Endodermal cell (in vitro differentiated cells): ENCODE results near the gene PPP1R1B. TPM values are rescaled to one million over a fixed set of nuclear protein-coding genes. Genes with fewer than 3 reads are reported as not detected.

Experiments
- DNase-seq: peaks from one replicate; pipeline ENCODE4 v3.0.0-alpha.2; 2017
- H3K27ac ChIP-seq: 2 replicates; pipeline ENCODE4 v1.5.1; 2013; ENCODE audit warnings: mild to moderate bottlenecking, low read depth, low read length, moderate library complexity
- H3K27me3 ChIP-seq: 2 replicates; pipeline ENCODE4 v1.6.1; 2013; ENCODE audit warnings: mild to moderate bottlenecking, low read length, moderate library complexity; ENCODE audit not compliant: insufficient read depth, control insufficient read depth, poor library complexity, severe bottlenecking
- H3K36me3 ChIP-seq: 2 replicates; pipeline ENCODE4 v1.7.0; 2013; ENCODE audit warnings: mild to moderate bottlenecking, low read length, moderate library complexity; ENCODE audit not compliant: control insufficient read depth, insufficient read depth
- H3K4me1 ChIP-seq: one replicate; pipeline ENCODE4 v1.7.0; 2013; ENCODE audit warnings: low read length; ENCODE audit not compliant: control insufficient read depth, insufficient read depth
- H3K4me3 ChIP-seq: 2 replicates; pipeline ENCODE4 v1.5.1; 2013; ENCODE audit warnings: mild to moderate bottlenecking, low read length, moderate library complexity
- H3K9ac ChIP-seq: 2 replicates; pipeline ENCODE4 v1.6.1; 2013; ENCODE audit warnings: mild to moderate bottlenecking, low read length, moderate library complexity; ENCODE audit not compliant: poor library complexity, severe bottlenecking; ENCODE audit errors: extremely low read depth
- H3K9me3 ChIP-seq: 2 replicates; pipeline ENCODE4 v1.6.1; 2013; ENCODE audit warnings: mild to moderate bottlenecking, low read length, moderate library complexity; ENCODE audit not compliant: control insufficient read depth
- H3K27ac Mint-ChIP-seq: 2 replicates; pipeline ENCODE4 v1.8.0; 2020; ENCODE audit warnings: mixed read lengths
- H3K27me3 Mint-ChIP-seq: 2 replicates; pipeline ENCODE4 v1.8.0; 2021; ENCODE audit warnings: mild to moderate bottlenecking, mixed read lengths; ENCODE audit not compliant: insufficient read depth
- H3K36me3 Mint-ChIP-seq: 2 replicates; pipeline ENCODE4 v1.8.0; 2020; ENCODE audit warnings: low read depth, mixed read lengths
- H3K4me1 Mint-ChIP-seq: 2 replicates; pipeline ENCODE4 v1.8.0; 2020; ENCODE audit warnings: mixed read lengths
- H3K4me3 Mint-ChIP-seq: 2 replicates; pipeline ENCODE4 v1.8.0; 2020; ENCODE audit warnings: mild to moderate bottlenecking, moderate library complexity, mixed read lengths
- H3K9me3 Mint-ChIP-seq: 2 replicates; pipeline ENCODE4 v1.8.0; 2020; ENCODE audit warnings: mild to moderate bottlenecking, mixed read lengths
- WGBS, 2 experiments: methylation state at CpG; one replicate each; pipeline versions ENCODE4 v1.1.5 to v1.1.7; 2013; ENCODE audit warnings: missing lambda C conversion rate in 2 of 2, mixed read lengths in 1 of 2; ENCODE audit not compliant: insufficient coverage in 1 of 2, insufficient read length in 1 of 2; 5-methylcytosine and 5-hydroxymethylcytosine counted together
- total RNA-seq, 2 donors: library from RNA; stranded (reverse); fragmentation: NEBNext Ultra II Directional in 1 of 2; extraction: Animal tissue kit (Norgen Biotek cat#: 25700) in 1 of 2; gene quantifications; 2 replicates in 1 of 2; 3 replicates in 1 of 2; pipeline ENCODE4 v1.2.1, GENCODE V29; 2021
- TF ChIP-seq, protein P1 (sequence below): fragments of 200-600 bp; sonication (generic); conservative IDR thresholded peaks from 2 replicates; pipeline ENCODE4 v1.5.0; 2021; ENCODE audit warnings: antibody characterized with exemption, mild to moderate bottlenecking

PPP1R1B gene
- total RNA-seq, 2 donors from 2014 or later, result 1.0 to 2.1 TPM

DNA sequence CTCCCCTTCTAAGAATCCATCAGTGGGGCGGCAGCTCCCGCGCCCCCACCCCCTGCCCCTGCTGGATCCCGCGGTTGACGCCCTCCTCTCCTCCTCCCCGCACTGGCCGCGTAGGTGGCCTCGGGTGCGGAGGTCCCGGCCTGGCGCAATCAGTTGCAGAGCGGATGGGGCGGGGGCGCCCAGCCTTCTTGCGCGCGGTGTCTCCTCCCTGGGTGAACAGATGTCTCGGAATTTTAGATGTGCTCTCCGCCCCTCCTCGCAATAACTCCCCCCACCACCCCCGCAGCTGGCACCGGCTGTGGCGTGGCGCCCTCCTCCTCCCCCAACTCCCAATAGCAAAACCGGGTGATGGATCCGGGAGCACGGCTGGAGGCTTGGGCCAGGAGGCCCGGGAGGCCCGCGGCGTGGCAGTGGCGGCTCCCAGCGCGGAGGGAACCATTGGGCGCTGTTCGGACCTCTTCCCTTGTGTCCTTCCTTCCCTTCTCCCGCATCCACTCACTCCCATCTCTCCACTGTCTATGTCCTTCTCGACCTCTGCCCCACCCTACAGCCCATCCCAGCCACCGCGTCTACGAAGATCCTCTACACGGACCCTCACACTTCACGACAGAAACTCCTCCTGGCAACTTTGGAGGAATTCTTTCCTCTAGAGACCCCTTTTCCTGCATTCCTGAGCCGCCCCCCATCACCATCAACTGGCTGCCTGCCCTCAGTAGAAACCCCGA lies 30.0 kb upstream of the PPP1R1B start:
- 1 to 3% methylated on average over 23 to 47 of the region's 47 CpGs for WGBS, 2 experiments
- Histone ChIP-seq H3K9ac (no peak overlapping the region), H3K9me3 (no peaks in the 10 kb centered on the region), H3K27ac (no peak overlapping the region), H3K27me3 (peaks cover 100% of the 10 kb centered on the region), H3K36me3 (no peaks in the 10 kb centered on the region), H3K4me3 (no peak overlapping the region), H3K4me1 (no peaks in the 10 kb centered on the region)
- DNase-seq, result peak; percentile 51
- TF ChIP-seq, protein P1, sequence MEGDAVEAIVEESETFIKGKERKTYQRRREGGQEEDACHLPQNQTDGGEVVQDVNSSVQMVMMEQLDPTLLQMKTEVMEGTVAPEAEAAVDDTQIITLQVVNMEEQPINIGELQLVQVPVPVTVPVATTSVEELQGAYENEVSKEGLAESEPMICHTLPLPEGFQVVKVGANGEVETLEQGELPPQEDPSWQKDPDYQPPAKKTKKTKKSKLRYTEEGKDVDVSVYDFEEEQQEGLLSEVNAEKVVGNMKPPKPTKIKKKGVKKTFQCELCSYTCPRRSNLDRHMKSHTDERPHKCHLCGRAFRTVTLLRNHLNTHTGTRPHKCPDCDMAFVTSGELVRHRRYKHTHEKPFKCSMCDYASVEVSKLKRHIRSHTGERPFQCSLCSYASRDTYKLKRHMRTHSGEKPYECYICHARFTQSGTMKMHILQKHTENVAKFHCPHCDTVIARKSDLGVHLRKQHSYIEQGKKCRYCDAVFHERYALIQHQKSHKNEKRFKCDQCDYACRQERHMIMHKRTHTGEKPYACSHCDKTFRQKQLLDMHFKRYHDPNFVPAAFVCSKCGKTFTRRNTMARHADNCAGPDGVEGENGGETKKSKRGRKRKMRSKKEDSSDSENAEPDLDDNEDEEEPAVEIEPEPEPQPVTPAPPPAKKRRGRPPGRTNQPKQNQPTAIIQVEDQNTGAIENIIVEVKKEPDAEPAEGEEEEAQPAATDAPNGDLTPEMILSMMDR, result no peak
- no peaks in the 10 kb centered on the region for H3K36me3 Mint-ChIP-seq
- H3K27me3 Mint-ChIP-seq, result peaks cover 100% of the 10 kb centered on the region
- H3K27ac Mint-ChIP-seq, result no peak overlapping the region
- no peak overlapping the region for H3K4me3 Mint-ChIP-seq
- H3K4me1 Mint-ChIP-seq, result peaks cover 2% of the 10 kb centered on the region
- no peaks in the 10 kb centered on the region for H3K9me3 Mint-ChIP-seq

DNA sequence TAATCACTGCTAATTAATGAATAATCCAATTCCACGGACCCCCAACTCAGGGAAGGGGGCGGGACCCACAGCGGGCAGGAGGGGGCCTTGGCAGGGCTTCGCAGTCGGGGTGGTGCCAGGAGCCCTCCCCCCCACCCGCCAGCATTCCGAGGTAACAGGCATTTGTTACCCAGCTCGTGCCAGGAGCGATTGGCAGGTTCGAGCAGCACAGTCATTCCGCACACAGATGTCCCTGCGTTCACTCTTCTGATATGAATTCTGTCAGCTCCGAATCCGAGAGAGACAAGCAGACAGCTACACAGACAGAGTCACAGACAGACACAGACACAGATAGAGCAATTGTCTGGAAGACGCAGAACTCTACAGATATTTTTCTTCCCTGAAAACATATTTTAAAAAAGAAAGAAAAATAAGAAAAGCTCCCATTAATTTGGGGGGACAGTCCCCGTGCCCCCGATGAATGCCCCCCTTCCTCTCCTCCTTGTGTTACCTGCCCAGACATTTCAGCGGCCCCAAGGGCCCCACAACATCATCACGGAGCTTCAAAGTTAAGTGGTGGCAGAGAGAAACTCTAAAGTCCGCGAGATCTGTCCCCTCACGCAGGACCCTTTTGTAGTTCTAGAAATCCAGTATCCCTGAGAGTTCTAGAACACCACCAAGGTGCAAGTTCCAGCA lies 29.2 kb upstream of the PPP1R1B start:
- DNase-seq, result no peak

DNA sequence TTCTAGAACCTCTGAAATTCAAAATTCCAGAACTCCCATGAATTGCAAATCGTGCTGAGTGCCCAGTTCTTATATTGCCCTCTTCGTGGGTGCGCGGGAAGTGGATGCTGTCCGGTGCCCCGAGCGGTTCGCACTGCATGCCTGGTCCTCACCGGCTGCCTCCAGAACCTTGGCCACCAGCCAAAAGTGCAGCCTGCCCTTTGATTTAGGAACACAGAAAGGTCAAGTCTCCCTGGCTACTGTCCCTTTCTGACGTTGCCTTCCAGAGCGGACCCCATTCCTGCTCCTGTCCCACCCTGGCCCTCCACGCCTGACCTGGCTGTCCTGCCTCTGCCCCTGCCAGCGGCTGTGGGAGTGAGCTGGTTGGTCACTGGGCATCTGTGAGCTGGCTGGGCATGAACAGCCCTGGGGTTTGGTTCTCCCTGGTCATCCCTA lies 28.7 kb upstream of the PPP1R1B start:
- H3K27me3 Mint-ChIP-seq, result peaks cover 100% of the 10 kb centered on the region
- peak; percentile 60 for DNase-seq
- TF ChIP-seq, protein P1, result no peak
- no peak overlapping the region for H3K4me3 ChIP-seq
- H3K27ac Mint-ChIP-seq, result no peak overlapping the region
- H3K36me3 Mint-ChIP-seq, result no peaks in the 10 kb centered on the region
- H3K36me3 ChIP-seq, result no peaks in the 10 kb centered on the region
- peaks cover 2% of the 10 kb centered on the region for H3K4me1 Mint-ChIP-seq
- H3K27ac ChIP-seq, result no peak overlapping the region
- H3K9me3 ChIP-seq, result no peaks in the 10 kb centered on the region
- no peak overlapping the region for H3K9ac ChIP-seq
- no peak overlapping the region for H3K4me3 Mint-ChIP-seq
- H3K9me3 Mint-ChIP-seq, result no peaks in the 10 kb centered on the region
- WGBS, 2 experiments, result 10 to 11% methylated on average over 12 to 13 of the region's 13 CpGs
- no peaks in the 10 kb centered on the region for H3K4me1 ChIP-seq
- peaks cover 100% of the 10 kb centered on the region for H3K27me3 ChIP-seq

More for the DNA sequence above, 29.2 kb upstream of the PPP1R1B start:
- Mint-ChIP-seq H3K4me3 (no peak overlapping the region), H3K36me3 (no peaks in the 10 kb centered on the region), H3K27me3 (peaks cover 100% of the 10 kb centered on the region), H3K27ac (no peak overlapping the region), H3K4me1 (peaks cover 2% of the 10 kb centered on the region), H3K9me3 (no peaks in the 10 kb centered on the region)
- no peaks in the 10 kb centered on the region for H3K4me1 ChIP-seq
- H3K27ac ChIP-seq, result no peak overlapping the region
- no peak overlapping the region for H3K9ac ChIP-seq
- H3K4me3 ChIP-seq, result no peak overlapping the region
- H3K36me3 ChIP-seq, result no peaks in the 10 kb centered on the region
- WGBS, 2 experiments, result 10 to 14% methylated on average over 10 to 22 of the region's 22 CpGs
- H3K27me3 ChIP-seq, result peaks cover 100% of the 10 kb centered on the region
- TF ChIP-seq, protein P1, result no peak
- no peaks in the 10 kb centered on the region for H3K9me3 ChIP-seq
